ENCODE measurements around the gene IQGAP2. TPM values are rescaled to one million over a fixed set of nuclear protein-coding genes. Genes with fewer than 3 reads are reported as not detected.

IQGAP2 gene
- total and polyA plus RNA-seq, 2 of the 8 experiments (the other 6 are each of a cell fraction or from before 2014, with no cell fraction given), result 19.7 to 66.0 TPM

- TF ChIP-seq, protein P1, sequence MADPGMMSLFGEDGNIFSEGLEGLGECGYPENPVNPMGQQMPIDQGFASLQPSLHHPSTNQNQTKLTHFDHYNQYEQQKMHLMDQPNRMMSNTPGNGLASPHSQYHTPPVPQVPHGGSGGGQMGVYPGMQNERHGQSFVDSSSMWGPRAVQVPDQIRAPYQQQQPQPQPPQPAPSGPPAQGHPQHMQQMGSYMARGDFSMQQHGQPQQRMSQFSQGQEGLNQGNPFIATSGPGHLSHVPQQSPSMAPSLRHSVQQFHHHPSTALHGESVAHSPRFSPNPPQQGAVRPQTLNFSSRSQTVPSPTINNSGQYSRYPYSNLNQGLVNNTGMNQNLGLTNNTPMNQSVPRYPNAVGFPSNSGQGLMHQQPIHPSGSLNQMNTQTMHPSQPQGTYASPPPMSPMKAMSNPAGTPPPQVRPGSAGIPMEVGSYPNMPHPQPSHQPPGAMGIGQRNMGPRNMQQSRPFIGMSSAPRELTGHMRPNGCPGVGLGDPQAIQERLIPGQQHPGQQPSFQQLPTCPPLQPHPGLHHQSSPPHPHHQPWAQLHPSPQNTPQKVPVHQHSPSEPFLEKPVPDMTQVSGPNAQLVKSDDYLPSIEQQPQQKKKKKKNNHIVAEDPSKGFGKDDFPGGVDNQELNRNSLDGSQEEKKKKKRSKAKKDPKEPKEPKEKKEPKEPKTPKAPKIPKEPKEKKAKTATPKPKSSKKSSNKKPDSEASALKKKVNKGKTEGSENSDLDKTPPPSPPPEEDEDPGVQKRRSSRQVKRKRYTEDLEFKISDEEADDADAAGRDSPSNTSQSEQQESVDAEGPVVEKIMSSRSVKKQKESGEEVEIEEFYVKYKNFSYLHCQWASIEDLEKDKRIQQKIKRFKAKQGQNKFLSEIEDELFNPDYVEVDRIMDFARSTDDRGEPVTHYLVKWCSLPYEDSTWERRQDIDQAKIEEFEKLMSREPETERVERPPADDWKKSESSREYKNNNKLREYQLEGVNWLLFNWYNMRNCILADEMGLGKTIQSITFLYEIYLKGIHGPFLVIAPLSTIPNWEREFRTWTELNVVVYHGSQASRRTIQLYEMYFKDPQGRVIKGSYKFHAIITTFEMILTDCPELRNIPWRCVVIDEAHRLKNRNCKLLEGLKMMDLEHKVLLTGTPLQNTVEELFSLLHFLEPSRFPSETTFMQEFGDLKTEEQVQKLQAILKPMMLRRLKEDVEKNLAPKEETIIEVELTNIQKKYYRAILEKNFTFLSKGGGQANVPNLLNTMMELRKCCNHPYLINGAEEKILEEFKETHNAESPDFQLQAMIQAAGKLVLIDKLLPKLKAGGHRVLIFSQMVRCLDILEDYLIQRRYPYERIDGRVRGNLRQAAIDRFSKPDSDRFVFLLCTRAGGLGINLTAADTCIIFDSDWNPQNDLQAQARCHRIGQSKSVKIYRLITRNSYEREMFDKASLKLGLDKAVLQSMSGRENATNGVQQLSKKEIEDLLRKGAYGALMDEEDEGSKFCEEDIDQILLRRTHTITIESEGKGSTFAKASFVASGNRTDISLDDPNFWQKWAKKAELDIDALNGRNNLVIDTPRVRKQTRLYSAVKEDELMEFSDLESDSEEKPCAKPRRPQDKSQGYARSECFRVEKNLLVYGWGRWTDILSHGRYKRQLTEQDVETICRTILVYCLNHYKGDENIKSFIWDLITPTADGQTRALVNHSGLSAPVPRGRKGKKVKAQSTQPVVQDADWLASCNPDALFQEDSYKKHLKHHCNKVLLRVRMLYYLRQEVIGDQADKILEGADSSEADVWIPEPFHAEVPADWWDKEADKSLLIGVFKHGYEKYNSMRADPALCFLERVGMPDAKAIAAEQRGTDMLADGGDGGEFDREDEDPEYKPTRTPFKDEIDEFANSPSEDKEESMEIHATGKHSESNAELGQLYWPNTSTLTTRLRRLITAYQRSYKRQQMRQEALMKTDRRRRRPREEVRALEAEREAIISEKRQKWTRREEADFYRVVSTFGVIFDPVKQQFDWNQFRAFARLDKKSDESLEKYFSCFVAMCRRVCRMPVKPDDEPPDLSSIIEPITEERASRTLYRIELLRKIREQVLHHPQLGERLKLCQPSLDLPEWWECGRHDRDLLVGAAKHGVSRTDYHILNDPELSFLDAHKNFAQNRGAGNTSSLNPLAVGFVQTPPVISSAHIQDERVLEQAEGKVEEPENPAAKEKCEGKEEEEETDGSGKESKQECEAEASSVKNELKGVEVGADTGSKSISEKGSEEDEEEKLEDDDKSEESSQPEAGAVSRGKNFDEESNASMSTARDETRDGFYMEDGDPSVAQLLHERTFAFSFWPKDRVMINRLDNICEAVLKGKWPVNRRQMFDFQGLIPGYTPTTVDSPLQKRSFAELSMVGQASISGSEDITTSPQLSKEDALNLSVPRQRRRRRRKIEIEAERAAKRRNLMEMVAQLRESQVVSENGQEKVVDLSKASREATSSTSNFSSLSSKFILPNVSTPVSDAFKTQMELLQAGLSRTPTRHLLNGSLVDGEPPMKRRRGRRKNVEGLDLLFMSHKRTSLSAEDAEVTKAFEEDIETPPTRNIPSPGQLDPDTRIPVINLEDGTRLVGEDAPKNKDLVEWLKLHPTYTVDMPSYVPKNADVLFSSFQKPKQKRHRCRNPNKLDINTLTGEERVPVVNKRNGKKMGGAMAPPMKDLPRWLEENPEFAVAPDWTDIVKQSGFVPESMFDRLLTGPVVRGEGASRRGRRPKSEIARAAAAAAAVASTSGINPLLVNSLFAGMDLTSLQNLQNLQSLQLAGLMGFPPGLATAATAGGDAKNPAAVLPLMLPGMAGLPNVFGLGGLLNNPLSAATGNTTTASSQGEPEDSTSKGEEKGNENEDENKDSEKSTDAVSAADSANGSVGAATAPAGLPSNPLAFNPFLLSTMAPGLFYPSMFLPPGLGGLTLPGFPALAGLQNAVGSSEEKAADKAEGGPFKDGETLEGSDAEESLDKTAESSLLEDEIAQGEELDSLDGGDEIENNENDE (IDR thresholded peaks at IDR 0.05; ENCODE audit: insufficient replicate concordance, low read length), result no peak
- no peak for TF ChIP-seq ASH2L (IDR thresholded peaks at IDR 0.05; ENCODE audit: low read length)
- no peak for TF ChIP-seq E2F6 (IDR thresholded peaks at IDR 0.05)
- TF ChIP-seq CBX5 (IDR thresholded peaks at IDR 0.05; ENCODE audit: low read depth, low read length), result no peak
- no peak for TF ChIP-seq POLR2A (IDR thresholded peaks at IDR 0.05; ENCODE audit: control extremely low read depth in 1 of 2, low read depth in 2 of 2, low read length in 2 of 2)
- no peak for TF ChIP-seq RAD21 (IDR thresholded peaks at IDR 0.05 in 1 of 2, conservative IDR thresholded peaks at IDR 0.05 in 1 of 2; ENCODE audit: low read depth in 2 of 2, low read length in 2 of 2)
- no peak for TF ChIP-seq SP4 (IDR thresholded peaks at IDR 0.05; ENCODE audit: low read length)
- TF ChIP-seq USF2 (IDR thresholded peaks at IDR 0.05; ENCODE audit: low read length), result no peak
- TF ChIP-seq BCL11A (IDR thresholded peaks at IDR 0.05; ENCODE audit: low read depth in 2 of 2, low read length in 2 of 2), result no peak
- TF ChIP-seq SP1 (IDR thresholded peaks at IDR 0.05; ENCODE audit: low read depth, low read length), result no peak
These were observed 204.3 kb downstream of the IQGAP2 start (continued) for GRCh38 chr5:76607353-76607871.

Measured in H1 (cell line).